Transverse colon (tissue), 4 donors: ENCODE data around the gene CATSPER3.

Experiments used
- CTCF ChIP-seq, 5 experiments: fragments of 200-600 bp in 3 of 5; fragments of 450-650 bp in 2 of 5; sonication (generic) in 3 of 5; IDR thresholded peaks; 1 replicate in 2 of 5; 2 replicates in 3 of 5; pipeline ENCODE4 v1.5.1; 2016 to 2017; ENCODE audit warnings: antibody characterized with exemption in 5 of 5, inconsistent platforms in 3 of 5, mild to moderate bottlenecking in 2 of 5, moderate library complexity in 1 of 5
- EP300 ChIP-seq: sonication (generic); formaldehyde crosslinking; IDR thresholded peaks from one replicate; pipeline ENCODE4 v1.6.1; 2017; ENCODE audit warnings: antibody characterized with exemption, low read depth
- POLR2A ChIP-seq: fragments of 450-650 bp; IDR thresholded peaks from one replicate; pipeline ENCODE4 v1.6.1; 2016; ENCODE audit warnings: antibody characterized with exemption, mild to moderate bottlenecking, moderate library complexity
- POLR2AphosphoS5 ChIP-seq, 3 donors: sonication (generic); formaldehyde crosslinking; IDR thresholded peaks; one replicate each; pipeline ENCODE4 v1.6.1; 2016; ENCODE audit warnings: antibody characterized with exemption in 3 of 3

GRCh38 chr5:135051872-135052271 lies 84.2 kb downstream of the CATSPER3 start:
- TF ChIP-seq CTCF (IDR thresholded peaks at IDR 0.05) = no peak
- no peak for TF ChIP-seq POLR2AphosphoS5 (IDR thresholded peaks at IDR 0.05)
- no peak for TF ChIP-seq POLR2A
- no peak for TF ChIP-seq EP300
